GM19023 (cell line): Measurements from ENCODE around the gene FKBP4.
A peak's percentile ranks its signal among the peaks of the same experiment; 100 is the strongest.

Experiments used
- ATAC-seq: cut with Tn5 transposase; IDR thresholded peaks from one replicate; pipeline ENCODE4 v1.9.1; 2021; ENCODE audit warnings: mild to moderate bottlenecking, moderate library complexity; ENCODE audit not compliant: unreplicated experiment

Gene FKBP4

DNA sequence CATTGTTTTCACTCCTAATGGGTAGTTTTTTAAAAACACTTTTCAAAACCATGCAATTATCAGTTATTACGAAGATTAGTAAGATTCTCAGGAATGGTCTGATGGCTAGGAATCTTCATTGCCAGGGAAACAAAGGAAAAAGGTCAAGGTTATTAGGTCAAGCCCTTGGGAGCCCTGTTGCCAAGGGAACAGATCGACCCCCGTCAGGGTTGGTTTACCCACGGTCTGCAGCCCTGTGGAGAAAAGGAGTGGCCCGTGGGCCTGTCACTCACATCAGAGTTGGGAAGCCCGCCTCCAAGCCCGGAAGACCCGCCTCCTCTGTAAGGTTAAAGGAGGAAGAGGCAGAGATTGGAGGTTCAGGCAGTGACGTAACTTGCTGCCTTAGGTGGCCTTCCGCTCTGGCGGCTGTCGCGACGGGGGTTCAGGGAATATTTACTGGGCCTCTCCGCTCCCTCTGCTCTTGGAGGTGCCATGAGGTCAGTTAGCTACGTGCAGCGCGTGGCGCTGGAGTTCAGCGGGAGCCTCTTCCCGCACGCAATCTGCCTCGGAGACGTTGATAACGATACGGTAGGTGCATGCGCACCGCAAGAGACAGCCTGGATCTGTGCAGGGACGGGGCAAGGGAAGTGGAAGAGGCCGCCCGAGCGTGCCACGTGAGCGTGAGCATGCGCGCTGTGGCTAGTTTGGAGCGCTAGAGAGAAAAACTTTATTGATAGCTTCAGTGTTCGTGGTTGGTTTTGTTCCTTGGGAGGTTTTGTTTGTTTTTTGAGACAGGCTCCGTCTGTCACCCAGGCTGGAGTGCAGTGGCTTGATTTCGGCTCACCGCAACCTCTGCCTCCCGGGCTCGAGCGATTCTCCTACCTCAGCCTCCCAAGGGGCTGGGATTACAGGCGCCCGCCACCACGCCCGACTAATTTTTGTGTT is 17.8 kb downstream of the FKBP4 start, which contains the start of gene ITFG2:
Gene ITFG2 (plus strand): TSS at position 379 of the 924 bp plus-strand sequence. CDS start 93 bp downstream, at position 472.
- ATAC-seq, result peak; percentile 98

DNA sequence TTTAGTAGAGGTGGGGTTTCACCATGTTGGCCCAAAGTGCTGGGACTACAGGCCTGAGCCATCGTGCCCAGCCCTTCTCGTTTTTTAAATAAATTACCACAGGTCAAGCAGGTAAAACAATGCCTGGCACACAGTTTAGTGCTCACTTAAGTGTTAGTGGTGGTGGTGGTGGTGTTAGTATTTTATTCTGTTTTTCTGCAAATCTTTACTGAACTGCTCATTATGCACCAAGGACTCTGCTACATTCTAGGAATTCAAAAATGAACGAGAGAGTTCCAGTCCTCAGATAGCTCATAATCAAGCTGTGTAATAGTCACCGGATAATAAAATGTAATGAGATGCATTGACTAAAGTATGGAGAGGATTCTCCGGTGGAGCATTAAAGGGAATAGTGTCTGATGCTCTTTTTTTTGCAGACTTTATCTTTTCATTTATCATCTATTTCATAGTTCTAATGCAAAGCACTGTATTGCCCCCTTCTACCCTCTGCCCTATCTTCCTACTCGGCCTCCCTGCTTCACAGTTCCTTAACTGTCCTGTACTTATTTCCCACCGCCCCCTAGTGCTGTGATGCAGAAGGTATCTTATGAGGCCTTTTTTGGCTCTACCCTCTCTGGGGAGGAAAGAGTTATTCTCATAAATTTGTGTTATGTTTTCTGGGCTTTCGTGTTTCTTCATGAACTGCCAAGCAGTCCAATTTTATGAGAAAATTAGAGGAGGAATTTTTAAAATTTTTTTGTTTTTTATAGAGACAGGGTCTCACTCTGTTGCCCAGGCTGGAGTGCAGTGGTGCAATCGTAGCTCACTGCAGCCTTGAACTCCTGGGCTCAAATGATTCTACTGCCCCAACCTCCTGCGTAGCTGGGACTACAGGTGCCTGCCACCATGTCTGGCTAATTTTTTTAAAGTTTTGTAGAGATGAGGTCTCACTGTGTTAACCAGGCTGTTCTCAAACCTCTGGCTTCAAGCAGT is 18.7 kb downstream of the FKBP4 start:
- ATAC-seq, result peak; percentile 1

DNA sequence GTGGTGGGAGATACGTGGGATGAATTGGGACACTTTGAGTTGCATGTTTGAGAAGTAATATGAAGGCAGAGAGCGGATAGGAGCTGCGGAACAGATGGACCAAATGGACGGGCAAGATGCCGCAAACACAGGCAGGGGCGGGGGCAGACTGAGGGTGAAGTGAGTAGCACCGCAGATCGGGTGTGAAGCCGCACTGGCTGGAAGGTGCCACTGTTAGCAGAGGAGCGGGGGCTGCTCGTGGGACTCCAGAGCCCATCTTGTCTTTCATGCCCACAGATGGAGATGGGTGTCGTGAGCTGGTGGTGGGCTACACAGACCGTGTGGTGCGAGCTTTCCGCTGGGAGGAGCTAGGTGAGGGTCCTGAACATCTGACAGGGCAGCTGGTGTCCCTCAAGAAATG is 25.0 kb downstream of the FKBP4 start:
- ATAC-seq, result no peak

DNA sequence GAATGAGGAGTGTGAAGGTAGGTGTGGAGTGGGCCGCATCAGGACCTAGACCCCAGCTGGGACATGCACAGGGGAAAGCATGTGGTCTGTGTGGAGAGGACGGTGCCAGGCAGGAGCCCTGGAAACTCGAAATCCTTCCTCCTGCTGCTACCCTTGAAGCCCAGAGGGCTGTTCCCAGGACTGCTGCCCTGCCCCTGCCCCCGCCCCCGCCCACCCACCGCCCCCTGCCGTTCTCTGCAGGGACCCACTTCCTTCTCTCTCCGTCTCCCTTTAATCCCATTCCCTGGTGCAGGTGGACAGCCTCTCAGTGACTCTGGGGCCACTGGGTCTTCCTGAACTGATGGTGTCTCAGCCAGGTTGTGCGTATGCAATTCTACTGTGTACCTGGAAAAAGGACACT is 25.7 kb downstream of the FKBP4 start:
- no peak for ATAC-seq

DNA sequence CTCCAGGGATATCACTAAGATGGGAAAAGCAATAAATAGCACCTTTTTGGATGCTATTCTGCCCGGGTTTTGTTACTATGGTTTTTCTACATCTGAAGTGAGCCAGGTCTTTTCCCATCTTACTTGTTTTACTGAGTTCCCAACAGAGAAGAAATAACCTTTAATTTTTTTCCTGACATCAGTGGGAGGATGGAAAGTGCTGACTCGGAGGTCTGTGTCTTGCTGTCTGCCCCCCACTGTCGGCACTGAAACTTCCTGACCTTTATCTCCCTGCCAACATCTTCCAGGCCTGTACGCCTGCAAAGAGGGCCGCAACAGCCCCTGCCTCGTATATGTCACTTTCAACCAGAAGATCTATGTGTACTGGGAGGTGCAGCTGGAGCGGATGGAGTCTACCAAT is 28.7 kb downstream of the FKBP4 start:
- no peak for ATAC-seq

DNA sequence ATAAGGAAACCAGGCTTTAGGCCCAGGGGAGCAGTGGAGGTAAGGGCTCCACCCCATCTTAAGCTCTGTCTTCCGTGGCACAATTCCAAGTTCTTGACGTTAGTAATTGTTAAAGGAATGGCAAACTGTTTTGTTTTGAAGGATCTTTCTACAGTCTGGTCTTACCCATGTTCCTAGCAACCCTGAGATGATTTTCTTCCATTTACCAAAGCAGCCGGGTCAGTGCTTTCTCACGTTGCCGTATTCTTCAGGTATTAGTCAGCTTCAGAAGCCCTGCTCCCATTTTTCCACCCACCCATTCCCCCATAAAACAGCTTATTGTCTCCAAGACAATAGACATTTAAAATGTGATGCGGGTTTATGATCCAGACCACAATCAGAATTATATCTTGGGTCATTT is 29.8 kb downstream of the FKBP4 start:
- no peak for ATAC-seq

DNA sequence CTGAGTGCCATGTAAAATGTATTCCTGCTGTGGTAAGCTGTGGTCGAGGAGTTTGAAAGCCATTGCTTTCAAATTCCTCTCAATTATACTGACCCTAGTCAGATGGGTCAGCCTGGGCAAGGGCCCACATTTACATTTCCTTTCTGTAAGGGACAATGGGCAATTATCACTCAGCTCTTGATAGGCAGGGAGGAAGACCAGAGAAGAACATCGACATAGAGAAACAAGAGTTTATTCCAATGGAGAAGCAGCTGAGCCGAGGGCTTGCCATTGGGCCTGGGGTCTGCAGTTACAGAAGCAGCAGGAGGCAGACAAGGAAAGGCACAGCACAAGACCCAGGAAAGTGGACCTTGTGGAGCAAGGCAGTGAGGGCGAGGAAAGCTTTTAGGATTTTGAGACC is 30.4 kb downstream of the FKBP4 start:
- no peak for ATAC-seq

DNA sequence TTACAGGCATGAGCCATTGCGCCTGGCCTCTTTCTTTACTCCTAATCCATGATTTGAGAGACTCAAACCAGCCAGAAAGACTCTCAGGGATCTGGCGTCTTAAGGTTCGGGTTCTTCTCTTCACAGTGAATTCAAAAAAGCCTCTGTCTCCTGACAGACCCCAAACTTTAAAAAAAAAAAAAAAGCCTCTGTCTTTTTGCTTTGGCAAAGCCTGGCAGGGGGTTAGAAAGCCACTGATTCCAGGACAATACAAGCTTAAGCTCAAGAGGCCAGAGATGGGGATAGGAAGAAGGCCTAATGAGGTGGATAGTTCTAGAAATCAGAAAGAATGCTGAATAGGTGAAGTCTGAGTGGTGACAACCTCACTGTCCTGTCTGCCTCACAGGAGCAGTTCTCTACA is 31.3 kb downstream of the FKBP4 start:
- ATAC-seq, result no peak

DNA sequence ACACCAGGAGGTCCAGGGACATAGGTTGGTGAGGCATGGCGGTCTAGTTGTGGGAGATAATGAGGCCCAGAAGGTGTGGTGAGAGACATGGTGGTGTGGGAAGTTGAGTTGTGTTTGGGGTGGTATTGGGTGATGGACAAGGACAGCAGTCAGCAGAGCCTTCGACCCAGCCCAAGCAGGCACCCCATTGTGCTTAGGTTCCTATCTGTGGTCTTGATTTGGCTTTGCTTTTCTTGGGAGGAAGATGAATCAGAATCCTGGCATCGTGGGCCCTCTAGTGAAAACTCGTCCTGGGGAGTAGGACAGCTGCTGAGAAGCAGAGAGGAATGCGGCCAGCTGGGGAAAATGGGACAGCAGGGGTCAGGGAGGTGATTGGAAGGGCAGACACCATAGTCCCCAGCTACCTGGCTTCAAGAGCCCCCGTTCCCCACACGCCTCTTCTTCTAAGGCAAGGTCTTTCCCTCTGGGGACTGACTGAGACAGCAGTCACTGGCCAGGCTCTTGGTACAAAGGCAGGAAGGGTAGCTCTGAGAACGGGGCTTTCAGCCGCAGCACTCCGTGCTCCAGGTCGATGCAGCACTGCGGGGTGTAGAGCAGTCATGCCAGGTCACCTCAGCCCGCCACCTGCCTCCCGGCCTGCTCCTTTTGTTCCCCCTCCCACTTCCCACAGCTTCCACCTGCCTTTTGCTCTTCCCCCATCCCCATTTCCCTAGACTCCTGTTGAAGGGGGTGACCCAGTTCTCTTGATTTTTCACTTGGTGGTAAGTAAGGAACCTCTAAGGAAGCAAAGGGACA is 32.1 kb downstream of the FKBP4 start:
- no peak for ATAC-seq

DNA sequence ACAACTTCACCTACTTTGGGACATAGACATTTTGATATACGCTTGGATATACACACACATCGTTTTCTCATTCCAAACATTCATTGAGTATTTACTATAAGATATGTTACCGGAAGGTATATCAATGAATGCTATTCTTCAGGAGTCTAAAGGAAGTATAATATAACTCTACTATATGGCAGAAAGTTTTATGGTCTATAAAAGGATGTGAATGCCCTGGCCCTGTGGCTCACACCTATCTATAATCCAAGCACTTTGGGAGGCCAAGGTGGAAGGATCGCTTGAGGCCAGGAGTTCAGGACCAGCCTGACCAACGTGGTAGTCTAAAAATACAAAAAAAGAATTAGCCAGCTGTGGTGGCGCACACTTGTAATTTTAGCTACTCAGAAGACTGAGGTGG is 34.5 kb downstream of the FKBP4 start:
- ATAC-seq, result no peak

DNA sequence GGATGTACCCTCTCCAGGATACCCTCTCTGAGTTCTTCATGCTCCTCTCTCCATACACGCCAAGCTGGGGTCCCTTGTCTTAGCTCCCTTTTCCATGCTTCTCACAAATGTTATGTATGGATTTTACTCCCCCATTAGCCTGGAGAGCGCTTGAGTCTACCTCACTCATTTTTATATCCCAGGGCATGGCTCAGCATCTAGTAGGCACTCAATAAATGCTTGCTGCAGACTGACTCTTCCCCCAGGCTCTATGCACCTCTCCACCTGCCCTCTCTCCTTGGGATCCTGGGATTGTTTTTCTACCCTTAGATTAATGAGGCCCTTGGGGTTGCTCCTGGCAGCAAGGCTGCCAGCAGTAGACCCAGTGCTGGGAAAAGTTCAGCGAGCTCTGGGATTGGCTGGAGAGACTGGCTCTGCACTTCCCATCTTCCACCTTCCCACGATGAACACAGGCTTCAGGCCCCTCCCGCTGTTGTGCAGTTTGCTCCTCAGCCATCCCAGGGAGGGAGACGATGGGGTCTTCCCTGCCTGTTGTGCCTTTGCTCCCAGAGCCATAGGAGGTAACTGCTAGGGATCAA is 37.9 kb downstream of the FKBP4 start:
- no peak for ATAC-seq

DNA sequence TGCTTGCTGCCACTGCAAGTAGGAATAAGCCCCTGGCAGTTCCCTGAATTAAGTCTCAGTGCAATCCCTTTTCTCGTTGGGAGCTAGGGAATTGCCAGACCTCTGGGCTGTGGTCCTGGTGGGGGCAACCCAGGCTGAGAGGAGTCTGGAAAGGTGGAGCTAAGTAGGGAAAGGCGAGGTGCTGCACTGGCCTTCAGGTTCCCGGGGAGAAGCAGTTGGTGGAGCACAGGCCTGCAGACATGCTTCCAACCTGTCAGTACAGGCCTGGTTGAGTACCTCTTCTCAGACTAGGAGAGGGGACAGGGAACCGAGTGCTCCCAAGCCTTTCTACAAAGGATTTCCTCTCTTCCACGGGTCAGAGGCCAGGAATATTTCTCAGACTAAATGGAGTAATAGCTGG is 38.6 kb downstream of the FKBP4 start:
- ATAC-seq, result no peak

DNA sequence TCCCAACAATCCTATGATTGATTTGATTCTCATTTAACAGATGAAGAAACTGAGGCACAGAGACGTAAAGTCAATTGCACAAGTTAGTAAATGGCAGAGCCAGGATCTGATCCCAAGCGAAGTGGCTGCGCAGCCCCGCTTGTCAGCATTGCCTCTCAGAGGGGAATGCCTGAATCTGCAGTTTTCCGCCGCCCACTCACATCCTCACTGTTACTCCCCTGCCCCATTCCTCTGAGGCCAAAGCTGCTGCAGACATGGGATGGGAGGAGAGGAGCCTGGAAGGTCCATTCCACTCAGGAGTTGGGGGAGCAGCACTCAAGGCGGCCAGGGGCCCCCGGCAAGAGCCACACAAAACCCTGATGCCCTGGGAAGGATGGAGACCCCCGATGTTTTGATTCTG is 39.0 kb downstream of the FKBP4 start:
- ATAC-seq, result no peak

DNA sequence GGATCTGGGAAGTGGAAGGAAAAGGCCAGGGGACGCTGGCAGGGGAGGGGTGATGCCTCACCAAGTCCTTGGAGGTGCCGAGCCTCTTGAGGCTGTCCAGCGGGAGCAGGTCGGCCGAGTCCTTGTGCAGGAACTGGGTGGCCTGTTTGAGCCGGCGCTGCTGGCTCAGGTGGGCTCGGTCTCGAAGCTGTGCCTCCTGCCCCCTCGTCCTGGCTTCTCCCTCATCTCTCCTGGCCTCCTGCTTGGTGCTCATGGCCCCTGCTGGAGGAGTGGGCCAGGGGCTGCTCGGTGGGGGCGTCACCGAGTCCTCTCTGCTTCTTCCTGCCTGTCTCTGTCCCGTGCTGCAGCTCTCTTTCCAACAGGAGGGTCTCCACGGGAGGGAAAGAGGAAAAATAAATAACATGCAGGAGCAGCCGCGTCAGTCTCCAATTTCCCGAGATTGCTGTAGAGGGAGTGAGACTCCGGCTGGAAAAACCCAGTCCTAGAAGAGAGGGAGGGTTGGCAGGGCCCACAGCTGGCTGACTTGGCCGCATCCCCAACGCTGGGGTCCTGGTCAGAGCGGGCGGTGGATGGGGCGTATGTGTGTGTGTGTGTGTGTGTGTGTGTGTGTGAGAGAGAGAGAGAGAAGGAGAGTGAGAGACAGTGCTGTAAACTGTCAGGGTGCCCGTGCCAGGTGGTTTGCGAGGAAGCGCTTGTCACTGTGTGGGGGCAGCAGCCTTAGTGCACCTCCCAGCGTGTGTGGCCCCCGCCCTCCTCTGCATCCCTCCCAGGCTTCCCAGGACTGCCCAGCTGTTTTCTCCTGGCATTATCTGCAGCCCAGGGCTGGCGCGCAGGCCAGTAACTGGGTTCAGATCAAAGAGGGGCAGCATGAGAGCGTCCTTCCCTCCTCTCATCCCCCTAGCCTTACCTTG is 40.1 kb downstream of the FKBP4 start, which contains the start of gene NRIP2:
Gene NRIP2 (minus strand): TSS at position 455 of the 911 bp plus-strand sequence. CDS start 52 bp downstream, at position 403.
- no peak for ATAC-seq

DNA sequence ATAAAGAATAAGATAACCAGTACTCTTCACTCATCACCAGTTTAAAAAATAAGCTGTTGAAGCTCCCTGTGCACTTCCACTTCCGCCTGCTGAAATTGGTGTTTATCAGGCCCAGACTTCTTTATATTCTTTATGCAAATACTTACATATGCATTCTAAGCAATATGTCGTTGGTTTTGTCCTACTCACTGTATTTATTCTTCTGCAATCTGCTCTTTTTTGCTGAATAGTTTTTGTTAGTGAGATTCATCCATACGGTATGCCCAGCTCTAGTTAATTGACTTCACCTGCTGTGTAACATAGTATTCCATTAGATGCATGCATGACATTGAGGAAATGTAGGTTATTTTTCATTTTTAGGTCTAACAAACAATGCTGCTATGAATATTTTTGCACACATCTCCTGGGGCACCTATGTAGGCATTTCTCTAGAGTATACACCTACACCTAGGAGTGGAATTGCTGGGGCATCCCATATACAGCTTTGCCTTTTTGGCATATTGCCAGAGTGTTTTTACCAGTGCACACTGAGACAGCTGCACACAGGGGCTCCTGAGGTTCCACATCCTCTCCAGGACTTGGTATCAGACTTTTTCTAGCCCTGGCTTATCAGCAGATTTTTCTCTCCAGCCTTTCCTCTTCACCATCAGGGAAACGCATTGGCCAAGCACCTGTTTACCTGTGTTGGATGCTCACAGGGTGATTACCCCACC is 41.1 kb downstream of the FKBP4 start:
- ATAC-seq, result no peak

DNA sequence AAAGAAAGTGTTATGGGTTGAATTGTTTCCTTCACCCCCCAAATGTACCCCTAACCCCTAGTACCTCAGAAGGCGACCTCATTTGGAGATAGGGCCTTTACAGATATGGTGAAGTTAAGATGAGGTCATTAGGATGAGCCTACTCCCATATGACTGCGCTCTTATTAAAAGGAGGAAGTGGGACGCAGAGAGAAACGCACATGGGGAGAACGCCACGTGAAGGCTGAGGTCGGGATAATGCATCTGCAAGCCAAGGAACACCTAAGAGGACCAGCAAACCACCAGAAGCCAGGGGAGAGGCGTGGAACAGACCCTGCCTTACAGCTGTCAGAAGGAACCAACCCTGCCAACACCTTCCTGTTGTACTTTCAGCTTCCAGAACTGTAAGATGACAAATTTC is 41.8 kb downstream of the FKBP4 start:
- no peak for ATAC-seq

DNA sequence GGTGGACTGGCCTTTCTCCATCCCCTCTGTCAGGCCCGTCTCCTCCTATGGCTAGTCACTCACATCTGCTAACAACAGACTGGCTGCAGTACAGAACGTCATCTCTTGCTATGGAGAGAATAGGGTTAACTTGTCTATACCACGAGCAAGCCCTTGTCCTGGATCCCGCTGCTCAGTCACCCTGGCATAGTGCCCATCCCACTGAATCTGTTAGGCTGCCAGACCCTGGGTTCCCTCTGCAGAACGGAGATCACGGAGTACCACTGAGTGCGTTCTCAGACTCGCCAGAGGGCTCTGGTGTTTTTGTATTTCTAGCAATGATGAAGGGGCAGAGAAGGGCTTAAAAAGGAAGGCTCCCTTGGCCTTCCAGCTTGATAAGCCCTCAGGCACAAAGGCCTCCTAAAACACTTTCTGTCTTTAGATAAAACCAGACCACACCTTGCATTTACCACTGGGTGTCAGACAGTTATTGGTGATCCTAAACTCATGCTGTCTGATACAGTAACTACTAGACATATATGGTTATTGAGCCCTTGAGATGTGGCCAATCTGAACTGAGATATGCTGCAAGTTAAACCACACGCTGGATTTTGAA is 46.4 kb downstream of the FKBP4 start:
- ATAC-seq, result no peak

DNA sequence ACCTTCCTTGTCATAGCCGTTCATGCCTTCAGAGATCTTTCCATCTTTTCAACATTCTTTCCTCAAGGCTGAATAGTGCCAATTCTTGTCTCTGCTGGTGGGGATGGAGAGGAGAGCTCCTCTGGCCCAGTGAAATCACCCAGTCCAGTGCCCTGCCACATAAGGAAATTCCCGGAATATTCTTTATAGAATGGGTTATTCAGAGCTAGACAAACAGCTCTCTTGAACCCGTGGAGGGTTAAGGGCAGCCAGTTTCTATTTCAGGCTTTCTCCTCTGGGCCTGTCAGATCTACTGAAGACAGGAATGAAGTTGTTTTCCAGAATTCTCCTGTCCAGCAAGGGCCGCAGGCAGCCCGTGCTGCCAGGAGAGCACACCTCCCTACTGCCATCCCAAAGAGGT is 48.2 kb downstream of the FKBP4 start:
- ATAC-seq, result no peak
